ENCODE results near the gene KNDC1.

The KNDC1 gene

GRCh38 chr10:133236401-133237240, 76.6 kb downstream of the KNDC1 start (continued):
- TF ChIP-seq ZNF704 (tag by site-specific recombination; IDR thresholded peaks at IDR 0.05) (no peak), ZNF223 (tag by site-specific recombination; IDR thresholded peaks at IDR 0.05) (no peak), ZNF174 (tag by site-specific recombination; IDR thresholded peaks at IDR 0.05) (no peak)

GRCh38 chr10:133237241-133237587, 77.2 kb downstream of the KNDC1 start:
- Histone ChIP-seq H3K4me3 (ENCODE audit: low read depth, low read length) (no peak overlapping the region), H3K4me1 (ENCODE audit: control insufficient read depth, insufficient read depth, low read length) (no peaks in the 10 kb centered on the region), H3K9me3 (ENCODE audit: control insufficient read depth, insufficient read depth, low read depth, low read length) (no peaks in the 10 kb centered on the region), H3K36me3 (ENCODE audit: control insufficient read depth in 2 of 2, insufficient read depth in 1 of 2, low read length in 2 of 2) (no peaks in the 10 kb centered on the region), H3K27ac (ENCODE audit: extremely low read depth, low read depth, low read length) (no peak overlapping the region)
- TF ChIP-seq ZNF449 (tag by site-specific recombination; IDR thresholded peaks at IDR 0.05) (no peak), PBX3 (CRISPR knock-in tag; IDR thresholded peaks at IDR 0.05) (no peak), ZNF600 (tag by site-specific recombination; IDR thresholded peaks at IDR 0.05) (no peak), ZBTB20 (tag by site-specific recombination; IDR thresholded peaks at IDR 0.05) (no peak), ZSCAN4 (tag by site-specific recombination; IDR thresholded peaks at IDR 0.05) (no peak), ZNF521 (tag by site-specific recombination; IDR thresholded peaks at IDR 0.05) (no peak), YY2 (tag by site-specific recombination; IDR thresholded peaks at IDR 0.05) (no peak)
- CTCF ChIA-PET, result no interaction called here
- POLR2A ChIA-PET, result no interaction called here

- H3K36me3 ChIP-seq (ENCODE audit: control insufficient read depth in 2 of 2, insufficient read depth in 1 of 2, low read length in 2 of 2), result no peaks in the 10 kb centered on the region
- TF ChIP-seq ZNF585B (tag by site-specific recombination; IDR thresholded peaks at IDR 0.05), result no peak
- TF ChIP-seq ZNF311 (tag by site-specific recombination; IDR thresholded peaks at IDR 0.05; ENCODE audit: borderline replicate concordance), result no peak
- no peak for TF ChIP-seq KLF9 (tag by site-specific recombination; IDR thresholded peaks at IDR 0.05; ENCODE audit: low read depth)
- no peak for TF ChIP-seq ZNF155 (tag by site-specific recombination; IDR thresholded peaks at IDR 0.05)
- no peak for TF ChIP-seq ZNF121 (tag by site-specific recombination; IDR thresholded peaks at IDR 0.05)
- TF ChIP-seq KLF16 (tag by site-specific recombination; IDR thresholded peaks at IDR 0.05), result no peak
- no peak for TF ChIP-seq ZNF292 (tag by site-specific recombination; IDR thresholded peaks at IDR 0.05; ENCODE audit: borderline replicate concordance, low read depth)
- no peak for TF ChIP-seq ZNF324 (tag by site-specific recombination; IDR thresholded peaks at IDR 0.05)
- TF ChIP-seq ZNF133 (tag by site-specific recombination; IDR thresholded peaks at IDR 0.05), result no peak
- TF ChIP-seq GLIS2 (tag by site-specific recombination; IDR thresholded peaks at IDR 0.05), result no peak
- TF ChIP-seq PATZ1 (tag by site-specific recombination; IDR thresholded peaks at IDR 0.05), result no peak
- TF ChIP-seq ZNF76 (tag by site-specific recombination; IDR thresholded peaks at IDR 0.05; ENCODE audit: borderline replicate concordance, low read depth), result no peak
- no peak for TF ChIP-seq BCL11A (tag by site-specific recombination; IDR thresholded peaks at IDR 0.05; ENCODE audit: low read depth)
- H3K27ac ChIP-seq (ENCODE audit: extremely low read depth, low read depth, low read length), result no peak within 1 kb of the TSS
- ChIA-PET POLR2A (no interaction called here), CTCF (no interaction called here)
- no peak within 1 kb of the TSS for H3K4me3 ChIP-seq (ENCODE audit: low read depth, low read length)
- no peaks in the 10 kb centered on the region for H3K4me1 ChIP-seq (ENCODE audit: control insufficient read depth, insufficient read depth, low read length)
- H3K9me3 ChIP-seq (ENCODE audit: control insufficient read depth, insufficient read depth, low read depth, low read length), result no peaks in the 10 kb centered on the region
Observed at GRCh38 chr10:133237588-133238465, 77.8 kb downstream of the KNDC1 start, which contains the start of gene VENTX. VENTX (plus strand) TSS chr10:133237855; CDS start chr10:133237915, 60 bp downstream.
